NCI-H345 (cell line): Measurements from ENCODE around the gene TRIP6.
"Not testable (repeated sequence)": the region's sequence is repeated elsewhere in the genome, so short reads cannot be mapped to it uniquely, and the experiment has no call there.

Experiments
- DNase-seq: peaks from one replicate; lab custom pipeline; 2025; lab: John Stamatoyannopoulos, UW

TRIP6 gene

GRCh38 chr7:100914208-100914878, 47.2 kb downstream of the TRIP6 start:
- no peak for DNase-seq

DNA sequence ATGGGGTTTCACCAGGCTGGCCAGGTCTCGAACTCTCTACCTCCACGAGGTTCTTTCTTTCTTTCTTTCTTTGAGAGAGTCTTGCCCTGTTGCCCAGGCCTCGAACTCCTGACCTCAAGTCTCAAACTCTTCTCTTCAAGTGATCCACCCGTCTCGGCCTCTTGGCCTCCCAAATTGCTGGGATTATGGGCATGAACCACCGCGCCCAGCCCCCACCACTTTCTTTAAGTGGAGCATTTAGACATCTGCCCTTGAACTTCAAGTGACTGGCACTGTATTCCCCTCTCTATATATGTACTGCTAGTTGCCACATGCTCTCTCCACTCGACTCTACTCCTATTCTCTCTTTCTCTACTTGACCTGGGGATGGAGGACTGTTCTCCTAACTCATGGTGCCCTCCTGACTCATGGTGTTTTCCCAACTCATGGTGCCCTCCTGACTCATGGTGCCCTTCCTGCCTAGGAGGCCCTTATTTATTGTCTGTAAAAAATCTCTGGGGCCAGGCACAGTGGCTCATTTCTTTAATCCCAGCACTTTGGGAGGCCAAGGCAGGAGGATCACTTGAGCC, 47.8 kb downstream of the TRIP6 start:
- no peak for DNase-seq

GRCh38 chr7:100919335-100919734, 52.1 kb downstream of the TRIP6 start:
- not testable (repeated sequence) for DNase-seq

- DNase-seq: not testable (repeated sequence)
Observed at GRCh38 chr7:100919779-100920437, 52.7 kb downstream of the TRIP6 start.

DNA sequence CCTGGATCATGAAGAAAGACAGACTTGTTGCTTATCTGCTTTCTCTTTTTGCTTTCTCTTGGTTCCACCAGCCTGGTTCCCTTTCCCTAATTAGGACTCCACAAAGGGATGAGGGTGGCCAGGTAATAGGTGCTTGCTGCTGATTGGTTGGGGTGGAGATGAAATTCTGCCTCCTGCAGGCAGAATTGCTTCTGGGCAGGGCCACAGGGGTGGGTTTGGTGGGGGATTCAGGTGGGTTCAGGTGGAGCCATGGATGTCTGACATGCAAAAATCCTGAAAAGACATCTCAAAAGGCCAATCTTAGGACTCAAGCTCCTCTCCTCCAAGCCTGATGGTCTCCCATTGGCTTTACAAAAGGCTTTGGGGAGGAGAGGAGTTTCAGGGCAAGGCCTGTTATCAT, 53.9 kb downstream of the TRIP6 start:
- no peak for DNase-seq
